Measurements from ENCODE around the gene SLC30A2.
"Not testable (repeated sequence)": the region's sequence is repeated elsewhere in the genome, so short reads cannot be mapped to it uniquely, and the experiment has no call there.

Gene SLC30A2

GRCh38 chr1:26045722-26046245 lies at the start of gene SLC30A2:
SLC30A2 (minus strand) TSS chr1:26046118; CDS start chr1:26045896, 222 bp downstream.
- no peak for DNase-seq

GRCh38 chr1:26094677-26095383 lies 48.9 kb upstream of the SLC30A2 start:
- DNase-seq: no peak

GRCh38 chr1:26094076-26094669 lies 48.3 kb upstream of the SLC30A2 start:
- no peak for DNase-seq

GRCh38 chr1:26093569-26093968 lies 47.7 kb upstream of the SLC30A2 start:
- DNase-seq: not testable (repeated sequence)

GRCh38 chr1:26092422-26092821 lies 46.5 kb upstream of the SLC30A2 start:
- no peak for DNase-seq

GRCh38 chr1:26090893-26091292 lies 45.0 kb upstream of the SLC30A2 start:
- no peak for DNase-seq

- DNase-seq: no peak
Measured at GRCh38 chr1:26089125-26089524, 43.2 kb upstream of the SLC30A2 start.

- no peak for DNase-seq
Measured at GRCh38 chr1:26084844-26085243, 38.9 kb upstream of the SLC30A2 start.

- DNase-seq: no peak
Measured at GRCh38 chr1:26084091-26084561, 38.2 kb upstream of the SLC30A2 start.

GRCh38 chr1:26083208-26083607 lies 37.3 kb upstream of the SLC30A2 start:
- DNase-seq: no peak

- no peak for DNase-seq
Measured at GRCh38 chr1:26082020-26082350, 36.1 kb upstream of the SLC30A2 start.

GRCh38 chr1:26081267-26082019 lies 35.5 kb upstream of the SLC30A2 start:
- DNase-seq: no peak

GRCh38 chr1:26079960-26080814 lies 34.3 kb upstream of the SLC30A2 start:
- no peak for DNase-seq

GRCh38 chr1:26079178-26079563 lies 33.3 kb upstream of the SLC30A2 start:
- no peak for DNase-seq

GRCh38 chr1:26078286-26079177 lies 32.6 kb upstream of the SLC30A2 start:
- DNase-seq: no peak

GRCh38 chr1:26077524-26077923 lies 31.6 kb upstream of the SLC30A2 start:
- DNase-seq: no peak

- DNase-seq: no peak
Measured at GRCh38 chr1:26075421-26076144, 29.7 kb upstream of the SLC30A2 start.

GRCh38 chr1:26072305-26072704 lies 26.4 kb upstream of the SLC30A2 start:
- DNase-seq: no peak

- DNase-seq: no peak
Measured at GRCh38 chr1:26070963-26071342, 25.0 kb upstream of the SLC30A2 start.

GRCh38 chr1:26070296-26070962 lies 24.5 kb upstream of the SLC30A2 start:
- DNase-seq: no peak

GRCh38 chr1:26069941-26070295 lies 24.0 kb upstream of the SLC30A2 start:
- DNase-seq: no peak

Data from activated CD4-positive, CD25-positive, alpha-beta regulatory T cell treated with anti-CD3 and anti-CD28 coated beads, Interleukin-2, amount 50 U/mL, for 72 hours (primary cell).